H1 (cell line): ENCODE measurements around the gene HDHD5. TPM values are rescaled to one million over a fixed set of nuclear protein-coding genes. Genes with fewer than 3 reads are reported as not detected.

Experiments
- ASH2L ChIP-seq: fragments of 200-600, 300-600 bp; sonication (generic); IDR thresholded peaks from one replicate; pipeline ENCODE4 v1.7.1; 2017; ENCODE audit warnings: low read length
- BCL11A ChIP-seq, 2 experiments: IDR thresholded peaks; one replicate each; pipeline ENCODE4 v1.6.1; 2011; ENCODE audit warnings: low read depth in 2 of 2, low read length in 2 of 2, mild to moderate bottlenecking in 2 of 2
- CREB1 ChIP-seq: IDR thresholded peaks from 2 replicates; pipeline ENCODE4 v1.6.1; 2012; ENCODE audit warnings: inconsistent platforms
- EP300 ChIP-seq, 2 experiments: IDR thresholded peaks; 1 replicate in 1 of 2; 2 replicates in 1 of 2; pipeline ENCODE4 v1.6.1; 2011 to 2012; ENCODE audit warnings: low read depth in 2 of 2, low read length in 2 of 2, mild to moderate bottlenecking in 2 of 2, borderline replicate concordance in 1 of 2, inconsistent platforms in 1 of 2, moderate library complexity in 1 of 2
- NANOG ChIP-seq: IDR thresholded peaks from 2 replicates; pipeline ENCODE4 v1.6.1; 2011; ENCODE audit warnings: low read length, low read depth, mild to moderate bottlenecking, inconsistent platforms; ENCODE audit not compliant: insufficient read depth, poor library complexity, severe bottlenecking
- POLR2AphosphoS5 ChIP-seq: IDR thresholded peaks from 2 replicates; pipeline ENCODE4 v1.6.1; 2011; ENCODE audit warnings: low read depth, low read length
- RNF2 ChIP-seq: fragments of 200-900, 300-1000 bp; sonication (generic); IDR thresholded peaks from 2 replicates; pipeline ENCODE4 v1.7.1; 2016; ENCODE audit warnings: borderline replicate concordance, low read depth, mild to moderate bottlenecking, antibody characterized with exemption, low read length; ENCODE audit not compliant: poor library complexity, severe bottlenecking; ENCODE audit errors: missing control alignments
- SP4 ChIP-seq: IDR thresholded peaks from 2 replicates; pipeline ENCODE4 v1.6.1; 2012; ENCODE audit warnings: low read length, inconsistent platforms
- polyA plus RNA-seq, 7 experiments: library from polyadenylated mRNA; depleted of rRNA in 3 of 7; stranded (reverse) in 5 of 7; unstranded in 2 of 7; fragments of >200 nt in 5 of 7; fragments of 200-250 nt in 2 of 7; gene quantifications; 1 replicate in 5 of 7; 2 replicates in 1 of 7; 4 replicates in 1 of 7; pipeline versions ENCODE4 v1.2.1 to v1.2.3, GENCODE V29; 2011 to 2013; ENCODE audit warnings: missing spikeins in 2 of 7, mixed read lengths in 2 of 7
- total RNA-seq: library from RNA; stranded (reverse); fragmentation: NEBNext Ultra II Directional; extraction: Animal tissue kit (Norgen Biotek cat#: 25700); gene quantifications from 2 replicates; pipeline ENCODE4 v1.2.1, GENCODE V29; 2021

Gene HDHD5
- total and polyA plus RNA-seq, 2 of the 8 experiments (the other 6 are each of a cell fraction or from before 2014, with no cell fraction given) = 68.3 to 123 TPM

DNA sequence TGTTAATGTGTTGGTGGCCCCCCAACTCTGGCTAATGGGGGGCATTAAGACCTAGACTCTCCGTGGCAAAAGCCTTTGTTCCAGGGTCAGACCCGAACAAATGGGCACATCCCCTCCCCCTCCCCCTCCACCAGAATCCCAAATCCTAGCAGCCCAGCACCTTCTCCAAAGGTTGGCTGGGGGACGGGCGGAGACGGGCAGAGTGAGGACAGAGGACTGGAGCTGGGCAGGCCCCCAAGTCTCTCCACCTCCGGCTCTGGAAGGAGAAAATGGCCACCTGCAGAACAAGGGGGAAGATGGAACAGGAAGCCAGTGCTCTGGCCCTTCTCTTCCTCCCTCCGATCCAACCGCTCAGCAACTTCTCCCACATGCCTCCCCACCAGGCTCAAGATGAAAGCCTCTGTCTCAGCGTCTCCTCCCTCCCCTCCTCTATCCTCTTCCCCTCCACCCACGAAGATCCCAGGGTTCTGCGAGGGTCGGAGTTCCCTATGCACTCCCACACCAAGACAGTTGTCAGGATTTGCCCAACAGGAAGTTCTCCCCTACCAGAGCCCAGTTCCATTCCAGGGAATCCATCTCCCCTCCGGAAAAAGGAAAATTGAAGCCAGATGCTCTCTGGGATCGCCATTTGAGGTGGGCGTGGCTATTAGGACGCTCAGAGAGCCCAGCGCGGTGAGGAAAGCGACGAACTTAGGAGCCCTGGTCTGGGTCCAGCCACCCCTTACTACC lies 40.1 kb upstream of the HDHD5 start (continued):
- TF ChIP-seq RNF2 = no peak
- no peak for TF ChIP-seq SP4
- no peak for TF ChIP-seq CREB1
- TF ChIP-seq POLR2AphosphoS5 = peak; percentile 83
- TF ChIP-seq NANOG = no peak
- TF ChIP-seq ASH2L = peak; percentile 98
- TF ChIP-seq EP300 (IDR thresholded peaks at IDR 0.05; ENCODE audit: borderline replicate concordance in 1 of 2, low read depth in 2 of 2, low read length in 2 of 2) = peak in 1 of 2 experiments; percentile 78; a peak in 1 of 3 replicates
- TF ChIP-seq BCL11A (IDR thresholded peaks at IDR 0.05; ENCODE audit: low read depth in 2 of 2, low read length in 2 of 2) = no peak
